Measurements from ENCODE around the gene TAX1BP3.

Gene TAX1BP3

DNA sequence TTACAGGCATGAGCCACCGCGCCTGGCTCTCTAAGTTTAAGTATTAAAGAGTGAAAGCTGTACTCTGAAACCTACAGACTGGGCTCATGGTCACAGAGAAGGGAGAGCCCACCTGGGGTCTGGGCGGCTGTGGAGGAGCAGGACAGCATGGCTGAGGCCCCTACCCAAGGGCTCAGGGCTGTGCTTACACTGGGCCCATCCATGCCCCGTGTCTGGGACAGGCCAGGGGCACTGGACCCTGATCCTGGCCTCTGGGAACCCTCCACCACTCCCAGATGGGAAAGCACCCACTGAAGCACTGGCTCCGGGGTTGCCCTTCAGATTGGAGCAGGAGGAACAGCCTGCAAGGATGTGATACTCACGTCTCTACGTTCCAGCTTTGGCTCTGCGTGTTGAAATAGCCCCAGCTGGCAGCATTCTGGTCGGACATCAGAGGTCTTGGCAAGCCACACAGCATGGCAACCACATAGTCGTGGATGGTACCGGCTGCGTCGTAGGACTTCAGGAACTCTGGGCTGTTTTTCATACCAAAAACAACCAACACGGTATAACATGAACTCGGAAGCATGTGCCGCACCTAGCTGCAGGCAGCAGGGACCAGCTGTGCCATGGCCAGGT is 45.3 kb downstream of the TAX1BP3 start:
- DNase-seq = no peak

DNA sequence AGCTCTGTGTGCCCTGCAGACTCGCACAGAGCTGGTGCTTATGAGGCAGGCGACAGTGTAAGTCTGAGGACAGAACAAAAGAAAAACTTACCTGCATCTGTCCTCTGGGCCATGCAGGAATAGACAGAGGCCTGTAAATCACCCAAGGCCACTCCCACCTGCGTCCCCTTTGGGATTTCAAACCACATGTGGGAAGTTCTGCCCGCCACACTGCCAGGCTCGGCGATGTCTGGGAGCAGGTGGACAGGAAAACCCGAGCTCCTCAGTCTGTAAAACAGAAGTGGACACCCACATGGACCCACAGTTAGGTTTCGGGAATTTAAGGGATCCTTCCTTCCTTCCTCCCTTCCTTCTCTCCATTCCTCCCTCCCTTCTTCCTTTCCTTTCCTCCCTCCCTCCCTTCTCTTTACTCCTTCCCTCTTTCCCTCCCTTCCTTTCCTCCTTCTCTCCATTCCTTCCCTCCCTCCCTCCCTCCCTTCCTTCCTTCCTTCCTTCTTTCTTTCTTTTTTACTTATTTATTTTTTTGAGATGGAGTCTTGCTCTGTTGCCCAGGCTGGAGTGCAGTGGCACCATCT is 47.1 kb downstream of the TAX1BP3 start:
- DNase-seq = no peak

DNA sequence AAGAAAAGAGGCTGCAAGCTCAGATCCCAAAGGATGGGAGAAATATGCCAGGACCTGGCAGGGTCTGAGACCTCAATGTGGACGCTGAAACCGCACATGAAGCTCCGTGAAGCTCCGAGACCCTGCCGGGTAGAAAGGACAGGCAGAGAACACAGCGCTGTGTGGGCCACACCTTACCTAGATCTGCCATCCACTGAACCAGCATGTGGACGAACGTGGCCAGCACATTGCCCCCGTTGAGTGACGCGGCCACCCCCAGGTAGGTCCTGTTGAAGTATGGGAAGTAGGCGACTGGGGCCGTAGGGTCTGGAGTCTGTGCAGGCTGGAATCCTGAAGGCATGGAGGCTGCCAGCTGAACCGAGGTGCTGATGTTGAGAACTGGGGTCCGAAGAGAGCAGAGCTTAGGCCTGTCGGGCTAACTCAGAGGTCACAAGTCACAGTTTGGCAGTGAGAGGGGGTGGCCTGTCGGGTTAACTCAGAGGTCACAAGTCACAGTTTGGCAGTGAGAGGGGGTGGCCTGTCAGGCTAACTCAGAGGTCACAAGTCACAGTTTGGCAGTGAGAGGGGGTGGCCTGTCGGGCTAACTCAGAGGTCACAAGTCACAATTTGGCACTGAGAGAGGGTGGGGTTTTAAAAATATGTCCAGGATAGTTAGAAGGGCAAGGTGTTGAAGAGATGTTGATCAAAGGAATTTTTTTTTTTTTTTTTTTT is 53.1 kb downstream of the TAX1BP3 start:
- no peak for DNase-seq

DNA sequence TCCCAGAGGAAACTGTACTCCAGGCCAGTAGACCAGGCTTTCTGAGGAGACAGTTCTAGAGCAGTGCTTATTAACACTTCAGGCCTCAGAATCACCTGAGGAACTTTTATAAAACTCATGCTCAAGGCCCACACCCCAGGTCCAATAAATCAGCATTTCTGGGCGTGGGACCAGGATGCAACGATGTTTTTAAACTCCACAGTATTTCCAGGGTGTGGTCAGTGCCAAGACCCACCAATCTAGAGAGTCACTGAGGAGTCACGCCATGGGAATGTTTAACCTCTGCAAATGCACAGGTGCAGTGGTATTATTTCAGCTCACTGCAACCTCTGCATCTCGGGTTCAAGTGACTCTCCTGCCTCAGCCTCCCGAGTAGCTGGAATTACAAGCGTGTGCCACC is 55.3 kb downstream of the TAX1BP3 start:
- DNase-seq = no peak

Measured in NCI-H226 (cell line).